OCI-LY7 (cell line): ENCODE results near the gene TMEM39A. TPM values are rescaled to one million over a fixed set of nuclear protein-coding genes. Genes with fewer than 3 reads are reported as not detected.

ENCODE experiments used
- BruUV-seq: library from RNA; stranded (reverse); fragments of 400-500 nt; replicated peaks from 2 replicates; lab custom pipeline; 2021; lab: Mats Ljungman, UMichigan
- CTCF ChIA-PET: fragments of 300-600 bp; sonication (Branson Sonifier 250); formaldehyde crosslinking; loops from one replicate; lab custom pipeline; 2022; ENCODE audit warnings: antibody characterized with exemption; ENCODE audit not compliant: unreplicated experiment; lab: Charles Lee
- POLR2A ChIA-PET: fragments of 300-600 bp; sonication (Branson Sonifier 250); formaldehyde crosslinking; loops from one replicate; lab custom pipeline; 2022; ENCODE audit warnings: antibody characterized with exemption; lab: Charles Lee
- DNase-seq: peaks from one replicate; pipeline ENCODE4 v3.0.0-alpha.2; 2015; ENCODE audit warnings: low spot score
- H2AFZ ChIP-seq: fragments of 200-600 bp; sonication (generic), shearing (Covaris generic); 2 replicates; pipeline ENCODE4 v1.6.1; 2014; ENCODE audit warnings: mild to moderate bottlenecking, antibody characterized with exemption, low read length, moderate library complexity
- H3K27ac ChIP-seq: fragments of 200-600 bp; sonication (generic); 2 replicates; pipeline ENCODE4 v1.5.1; 2014; ENCODE audit warnings: mixed run types, low read depth, mild to moderate bottlenecking, moderate library complexity, low read length, inconsistent platforms; ENCODE audit not compliant: poor library complexity, severe bottlenecking
- H3K36me3 ChIP-seq: fragments of 200-600 bp; sonication (generic); 2 replicates; pipeline ENCODE4 v1.6.1; 2014; ENCODE audit warnings: mild to moderate bottlenecking, antibody characterized with exemption, low read length, moderate library complexity, mixed read lengths; ENCODE audit not compliant: insufficient read depth
- H3K4me1 ChIP-seq: fragments of 200-600 bp; sonication (generic); 2 replicates; pipeline ENCODE4 v1.5.1; 2014; ENCODE audit warnings: mild to moderate bottlenecking, low read length; ENCODE audit not compliant: insufficient read depth, poor library complexity, severe bottlenecking
- H3K4me2 ChIP-seq: fragments of 200-600 bp; sonication (generic); 2 replicates; pipeline ENCODE4 v1.6.1; 2014; ENCODE audit warnings: mild to moderate bottlenecking, low read length
- H3K4me3 ChIP-seq: fragments of 200-600 bp; sonication (generic); 2 replicates; pipeline ENCODE4 v1.5.1; 2014; ENCODE audit warnings: mild to moderate bottlenecking, low read depth, low read length; ENCODE audit not compliant: poor library complexity, severe bottlenecking
- H3K79me2 ChIP-seq: fragments of 200-600 bp; sonication (generic); 2 replicates; pipeline ENCODE4 v1.6.1; 2016; ENCODE audit warnings: low read depth, mild to moderate bottlenecking, low read length, moderate library complexity, mixed read lengths; ENCODE audit not compliant: insufficient read depth
- H3K9me2 ChIP-seq: fragments of 200-600 bp; sonication (generic); 2 replicates; pipeline ENCODE4 v1.6.1; 2016; ENCODE audit warnings: mild to moderate bottlenecking, low read length, mixed read lengths; ENCODE audit not compliant: insufficient read depth
- H3K9me3 ChIP-seq: fragments of 200-600 bp; sonication (generic); 2 replicates; pipeline ENCODE4 v1.6.1; 2014; ENCODE audit warnings: mild to moderate bottlenecking, mixed run types, low read length, mixed read lengths
- H4K20me1 ChIP-seq: fragments of 200-600 bp; sonication (generic); 2 replicates; pipeline ENCODE4 v1.6.1; 2014; ENCODE audit warnings: mild to moderate bottlenecking, antibody characterized with exemption, low read length, moderate library complexity, mixed read lengths; ENCODE audit not compliant: insufficient read depth
- EZH2phosphoT487 ChIP-seq: fragments of 200-600 bp; sonication (generic); IDR thresholded peaks from 2 replicates; pipeline ENCODE4 v1.6.1; 2018; ENCODE audit warnings: low read depth, borderline replicate concordance, mild to moderate bottlenecking, mixed run types, antibody characterized with exemption, low read length, moderate library complexity, mixed read lengths
- intact Hi-C: fragments of 100-400 bp; cut with micrococcal nuclease; formaldehyde crosslinking; loops from one replicate; pipeline ENCODE4 v1.10.0; 2022; ENCODE audit not compliant: unreplicated experiment
- total RNA-seq, 2 experiments: library from RNA; depleted of rRNA in 1 of 2; stranded (reverse); fragments of >200 nt in 1 of 2; shearing (Covaris generic) in 1 of 2; gene quantifications; 2 replicates each; pipeline ENCODE4 v1.2.3, GENCODE V29; 2014 to 2022
- TF ChIP-seq, protein P1 (sequence below): fragments of 200-600 bp; sonication (generic); conservative IDR thresholded peaks from 2 replicates; pipeline ENCODE4 v1.5.1; 2014; ENCODE audit warnings: mild to moderate bottlenecking, antibody characterized with exemption, low read length, moderate library complexity, mixed read lengths

TMEM39A gene
- total RNA-seq, 2 experiments from 2014 or later, result 35.3 to 42.8 TPM

DNA sequence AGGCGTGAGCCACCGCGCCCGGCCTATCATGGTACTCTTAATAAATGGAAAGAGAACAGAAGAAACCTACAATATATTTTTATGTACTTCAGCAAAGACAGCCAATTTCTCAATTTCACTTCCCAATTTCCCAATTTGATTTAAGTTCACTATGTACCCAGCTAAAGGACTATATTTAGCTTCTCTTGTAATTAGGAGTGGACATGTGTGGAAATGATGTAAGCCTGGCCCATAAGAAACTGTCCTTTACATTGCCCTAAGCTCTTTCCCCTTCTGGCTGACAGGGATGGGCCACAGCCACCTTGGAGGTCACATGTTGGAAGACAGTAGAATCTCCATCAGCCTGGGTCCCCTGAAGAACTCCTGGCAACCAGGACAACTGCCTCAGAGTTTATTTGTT is 6.2 kb downstream of the TMEM39A start:
- Histone ChIP-seq H4K20me1 (no peaks in the 10 kb centered on the region), H3K4me2 (no peak overlapping the region), H3K4me3 (no peak overlapping the region), H3K9me2 (no peaks in the 10 kb centered on the region), H3K27ac (no peak overlapping the region), H3K36me3 (peaks cover 96% of the 10 kb centered on the region), H3K79me2 (peaks cover 15% of the 10 kb centered on the region; the same call in 1 of the 2 replicates), H3K4me1 (peaks cover 9% of the 10 kb centered on the region), H3K9me3 (no peaks in the 10 kb centered on the region), H2AFZ (no peak overlapping the region)
- POLR2A ChIA-PET, result no interaction called here
- CTCF ChIA-PET, result no interaction called here
- TF ChIP-seq, protein P1, sequence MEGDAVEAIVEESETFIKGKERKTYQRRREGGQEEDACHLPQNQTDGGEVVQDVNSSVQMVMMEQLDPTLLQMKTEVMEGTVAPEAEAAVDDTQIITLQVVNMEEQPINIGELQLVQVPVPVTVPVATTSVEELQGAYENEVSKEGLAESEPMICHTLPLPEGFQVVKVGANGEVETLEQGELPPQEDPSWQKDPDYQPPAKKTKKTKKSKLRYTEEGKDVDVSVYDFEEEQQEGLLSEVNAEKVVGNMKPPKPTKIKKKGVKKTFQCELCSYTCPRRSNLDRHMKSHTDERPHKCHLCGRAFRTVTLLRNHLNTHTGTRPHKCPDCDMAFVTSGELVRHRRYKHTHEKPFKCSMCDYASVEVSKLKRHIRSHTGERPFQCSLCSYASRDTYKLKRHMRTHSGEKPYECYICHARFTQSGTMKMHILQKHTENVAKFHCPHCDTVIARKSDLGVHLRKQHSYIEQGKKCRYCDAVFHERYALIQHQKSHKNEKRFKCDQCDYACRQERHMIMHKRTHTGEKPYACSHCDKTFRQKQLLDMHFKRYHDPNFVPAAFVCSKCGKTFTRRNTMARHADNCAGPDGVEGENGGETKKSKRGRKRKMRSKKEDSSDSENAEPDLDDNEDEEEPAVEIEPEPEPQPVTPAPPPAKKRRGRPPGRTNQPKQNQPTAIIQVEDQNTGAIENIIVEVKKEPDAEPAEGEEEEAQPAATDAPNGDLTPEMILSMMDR, result no peak
- no peak for TF ChIP-seq EZH2phosphoT487
- no TSS peak for BruUV-seq
- DNase-seq, result no peak
- intact Hi-C loops, result no loop called here

DNA sequence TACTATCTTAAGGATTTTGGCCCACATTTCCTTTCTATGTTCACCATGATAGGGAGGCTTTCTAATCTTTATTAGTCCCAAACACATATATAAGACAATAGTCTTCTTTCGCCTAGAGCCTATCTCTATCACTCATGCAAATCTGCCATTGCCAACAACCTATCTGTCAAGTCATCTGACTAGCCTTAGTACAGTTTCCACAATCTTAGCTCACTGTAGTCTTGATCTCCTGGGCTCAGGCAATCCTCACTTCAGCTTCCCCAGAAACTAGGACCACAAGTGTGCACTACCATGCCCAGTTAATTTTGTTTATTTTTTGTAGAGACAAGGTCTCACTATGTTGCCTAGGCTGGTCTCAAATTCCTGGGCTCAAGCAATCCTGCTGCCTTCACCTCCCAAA is 6.9 kb downstream of the TMEM39A start:
- no TSS peak for BruUV-seq

DNA sequence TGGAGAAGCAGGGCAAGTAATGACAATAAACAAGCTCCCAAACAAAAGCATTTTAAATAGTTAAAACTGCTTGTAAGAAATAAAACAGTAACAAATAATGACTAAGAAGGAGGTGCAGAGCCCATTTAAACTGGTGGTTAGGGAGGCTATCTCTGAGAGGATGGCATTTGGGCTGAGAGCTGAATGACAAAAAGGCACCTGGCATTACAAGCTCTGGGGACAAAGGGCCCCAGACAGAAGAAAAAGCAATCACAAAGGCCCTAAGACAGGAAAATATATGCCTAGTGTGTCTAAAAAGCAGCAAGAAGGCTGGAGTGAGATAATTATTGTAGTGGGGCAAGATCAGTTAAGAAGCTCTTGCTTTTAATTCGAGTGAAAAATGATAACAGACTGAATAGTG is 9.6 kb downstream of the TMEM39A start:
- H3K4me3 ChIP-seq, result no peak overlapping the region
- H3K4me2 ChIP-seq, result no peak overlapping the region
- no peaks in the 10 kb centered on the region for H3K4me1 ChIP-seq
- no peaks in the 10 kb centered on the region for H3K9me3 ChIP-seq
- intact Hi-C loops, result no loop called here
- CTCF ChIA-PET, result no interaction called here
- H3K9me2 ChIP-seq, result no peaks in the 10 kb centered on the region
- DNase-seq, result no peak
- BruUV-seq, result no TSS peak
- no peak for TF ChIP-seq EZH2phosphoT487
- TF ChIP-seq, protein P1, result no peak
- H4K20me1 ChIP-seq, result no peaks in the 10 kb centered on the region
- no peak overlapping the region for H2AFZ ChIP-seq
- peaks cover 97% of the 10 kb centered on the region for H3K36me3 ChIP-seq
- POLR2A ChIA-PET, result interaction anchor here (0.7 to 7.3 kb wide), 4 partner anchors 10 to 158 kb away, joined by 3 to 55 read pairs (median 4); partner anchors contain the start of gene TMEM39A
- H3K27ac ChIP-seq, result no peak overlapping the region
- no peaks in the 10 kb centered on the region for H3K79me2 ChIP-seq

More for the DNA sequence above, 6.9 kb downstream of the TMEM39A start:
- intact Hi-C loops, result no loop called here
- TF ChIP-seq EZH2phosphoT487, result no peak
- TF ChIP-seq, protein P1, result no peak
- Histone ChIP-seq H3K79me2 (peaks cover 7% of the 10 kb centered on the region; the same call in 1 of the 2 replicates), H3K9me3 (no peaks in the 10 kb centered on the region), H3K9me2 (no peaks in the 10 kb centered on the region), H3K4me2 (no peak overlapping the region), H3K36me3 (peaks cover 97% of the 10 kb centered on the region), H3K4me3 (no peak overlapping the region), H4K20me1 (no peaks in the 10 kb centered on the region), H3K27ac (no peak overlapping the region), H3K4me1 (peaks cover 2% of the 10 kb centered on the region), H2AFZ (no peak overlapping the region)
- DNase-seq, result no peak
- POLR2A ChIA-PET, result interaction anchor here (1.3 kb wide), 1 partner anchor 41 kb away, joined by 3 read pairs; no protein-coding TSS in a partner anchor
- CTCF ChIA-PET, result no interaction called here
